Activated naive CD4-positive, alpha-beta T cell treated with anti-CD3 and anti-CD28 coated beads, Interleukin-2, amount 50 U/mL, for 72 hours (primary cell): ENCODE results near the gene TUBB4A. TPM values are rescaled to one million over a fixed set of nuclear protein-coding genes. Genes with fewer than 3 reads are reported as not detected.

Experiments used
- ATAC-seq, 2 donors: fragments of 150-1000 bp; cut with Tn5 transposase; 2 replicates each; pipeline ENCODE4 v1.10.0; 2021; ENCODE audit warnings: mild to moderate bottlenecking in 2 of 2, moderate library complexity in 2 of 2
- DNase-seq, 2 donors: peaks; one replicate each; pipeline ENCODE4 v3.0.0; 2021 to 2022; ENCODE audit warnings: low spot score in 2 of 2
- H3K27ac Mint-ChIP-seq, 2 donors: one replicate each; pipeline ENCODE4 v1.8.0; 2022; ENCODE audit warnings: mild to moderate bottlenecking in 2 of 2, mixed read lengths in 2 of 2
- H3K36me3 Mint-ChIP-seq, 2 donors: one replicate each; pipeline ENCODE4 v1.8.0; 2022; ENCODE audit warnings: mixed read lengths in 2 of 2
- H3K9me3 Mint-ChIP-seq, 2 donors: one replicate each; pipeline ENCODE4 v1.8.0; 2022; ENCODE audit warnings: mixed read lengths in 2 of 2
- total RNA-seq, 2 donors: library from RNA; stranded (reverse); gene quantifications; one replicate each; pipeline ENCODE4 v1.2.3, GENCODE V29; 2022

Gene TUBB4A
- total RNA-seq, 2 donors from 2014 or later, result 2.6 to 9.4 TPM

DNA sequence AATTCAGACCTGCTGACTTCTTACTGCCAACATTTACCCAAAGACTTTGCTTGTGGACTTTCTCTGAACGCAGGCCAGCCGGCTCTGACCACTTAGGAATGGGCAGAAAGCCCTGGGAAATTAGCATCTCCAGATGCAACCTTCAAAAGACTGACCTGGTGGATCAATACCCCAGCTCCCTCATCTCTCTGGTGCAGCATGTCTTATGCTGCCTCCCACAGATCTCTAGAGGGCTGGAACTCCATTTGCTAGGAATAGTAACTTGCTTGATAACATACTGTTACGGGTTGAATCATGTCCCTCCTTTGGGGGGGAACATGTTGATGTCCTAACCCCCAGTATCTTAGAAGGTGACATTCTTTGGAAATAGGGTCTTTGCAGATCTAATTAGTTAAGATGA, 55.7 kb downstream of the TUBB4A start:
- ATAC-seq (no peak), DNase-seq (no peak)
- Mint-ChIP-seq H3K36me3 (peaks cover 6 to 8% of the 10 kb centered on the region in 2 donors), H3K27ac (no peak overlapping the region), H3K9me3 (peaks cover 0 to 7% of the 10 kb centered on the region in 2 donors)

Other genes starting within 250 kb of the TUBB4A start
- 10 to 100 TPM; 31.8 to 48.2 TPM for gene MLLT1, start 222.3 kb downstream of the TUBB4A start, total RNA-seq
- gene ACER1, start 168.7 kb downstream of the TUBB4A start, total RNA-seq, result under 1 TPM in 1 of 2 donors, not detected in 1; 0.52 TPM
- gene CLPP, start 140.8 kb downstream of the TUBB4A start, total RNA-seq, result 100 to 1,000 TPM; 184 to 190 TPM
- 10 to 100 TPM; 33.9 to 89.4 TPM for gene ALKBH7, start 129.5 kb downstream of the TUBB4A start, total RNA-seq
- gene PSPN, start 126.4 kb downstream of the TUBB4A start, total RNA-seq, result 1 to 10 TPM; 2.0 to 3.4 TPM
- 10 to 100 TPM; 44.6 to 78.4 TPM for gene GTF2F1, start 109.1 kb downstream of the TUBB4A start, total RNA-seq
- 100 to 1,000 TPM; 240 to 353 TPM for gene KHSRP, start 77.5 kb downstream of the TUBB4A start, total RNA-seq
- gene SLC25A41, start 68.5 kb downstream of the TUBB4A start, total RNA-seq, result under 1 TPM in 1 of 2 donors, not detected in 1; 0.14 TPM
- gene SLC25A23, start 42.5 kb downstream of the TUBB4A start, total RNA-seq, result 10 to 100 TPM in 1 of 2 donors, under 1 TPM in 1; 0.96 to 36.0 TPM
- gene CRB3, start 38.0 kb downstream of the TUBB4A start, total RNA-seq, result 1 to 10 TPM in 1 of 2 donors, under 1 TPM in 1; 0.59 to 2.6 TPM
- gene DENND1C, start 20.5 kb downstream of the TUBB4A start, total RNA-seq, result 10 to 100 TPM; 70.8 to 84.4 TPM
- gene TNFSF9, start 28.7 kb upstream of the TUBB4A start, total RNA-seq, result 1 to 10 TPM in 1 of 2 donors, under 1 TPM in 1; 0.43 to 3.4 TPM
- gene CD70, start 88.8 kb upstream of the TUBB4A start, total RNA-seq, result 1 to 10 TPM; 4.8 to 8.4 TPM
- 10 to 100 TPM; 24.9 to 25.3 TPM for gene TNFSF14, start 167.9 kb upstream of the TUBB4A start, total RNA-seq
- gene C3, start 218.3 kb upstream of the TUBB4A start, total RNA-seq, result under 1 TPM; 0.54 to 0.84 TPM
- 10 to 100 TPM; 45.4 to 91.8 TPM for gene GPR108, start 235.3 kb upstream of the TUBB4A start, total RNA-seq
- gene TRIP10, start 237.4 kb upstream of the TUBB4A start, total RNA-seq, result 100 to 1,000 TPM in 1 of 2 donors, 10 to 100 TPM in 1; 47.1 to 109 TPM